K562 (cell line): ENCODE measurements around the gene ERCC4.

ENCODE experiments used
- EZH2 ChIP-seq: IDR thresholded peaks from 2 replicates; pipeline ENCODE4 v1.6.1; 2012; ENCODE audit warnings: low read depth, mild to moderate bottlenecking, inconsistent platforms, low read length, borderline replicate concordance
- POLR2AphosphoS5 ChIP-seq: IDR thresholded peaks from 2 replicates; pipeline ENCODE4 v1.6.1; 2011; ENCODE audit warnings: mild to moderate bottlenecking, low read depth, low read length, moderate library complexity; ENCODE audit not compliant: control insufficient read depth, insufficient read depth
- TF ChIP-seq, protein P1 (sequence below): fragments of 250-450 bp; sonication (Bioruptor Pico); IDR thresholded peaks from 2 replicates; pipeline ENCODE4 v1.8.0; 2021; ENCODE audit warnings: borderline replicate concordance, mild to moderate bottlenecking, moderate library complexity; ENCODE audit not compliant: poor library complexity, severe bottlenecking

DNA sequence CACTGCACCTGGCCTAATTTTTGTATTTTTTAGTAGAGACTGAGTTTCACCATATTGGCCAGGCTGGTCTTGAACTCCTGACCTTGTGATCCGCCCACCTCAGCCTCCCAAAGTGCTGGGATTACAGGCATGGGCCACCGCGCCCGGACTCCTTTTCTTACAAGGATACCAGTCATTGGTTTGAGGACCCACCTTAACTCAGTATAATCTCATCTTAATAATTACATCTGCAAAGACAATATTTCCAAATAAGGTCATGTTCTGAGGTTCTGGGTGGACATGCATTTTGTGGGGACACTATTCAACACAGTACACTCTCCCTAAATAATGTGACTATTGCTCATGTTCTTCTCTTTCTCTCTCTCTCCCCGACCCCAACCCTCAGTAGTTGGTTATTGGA, 63.7 kb downstream of the ERCC4 start:
- TF ChIP-seq, protein P1, sequence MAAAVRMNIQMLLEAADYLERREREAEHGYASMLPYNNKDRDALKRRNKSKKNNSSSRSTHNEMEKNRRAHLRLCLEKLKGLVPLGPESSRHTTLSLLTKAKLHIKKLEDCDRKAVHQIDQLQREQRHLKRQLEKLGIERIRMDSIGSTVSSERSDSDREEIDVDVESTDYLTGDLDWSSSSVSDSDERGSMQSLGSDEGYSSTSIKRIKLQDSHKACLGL, result no peak
- TF ChIP-seq EZH2 (no peak), POLR2AphosphoS5 (no peak)
